ENCODE measurements around the gene CCKAR. TPM values are rescaled to one million over a fixed set of nuclear protein-coding genes. Genes with fewer than 3 reads are reported as not detected.
A peak's percentile ranks its signal among the peaks of the same experiment; 100 is the strongest.

The CCKAR gene
- total RNA-seq, 1 donor from 2014 or later = not detected

- Mint-ChIP-seq H3K27me3 (ENCODE audit: low read depth, unreplicated experiment) (peaks cover 7% of the 10 kb centered on the region), H3K4me3 (ENCODE audit: unreplicated experiment) (no peak overlapping the region), H3K27ac (ENCODE audit: unreplicated experiment) (no peak overlapping the region), H3K9me3 (ENCODE audit: unreplicated experiment) (peaks cover 3% of the 10 kb centered on the region), H3K36me3 (ENCODE audit: low read depth, unreplicated experiment) (peaks cover 2% of the 10 kb centered on the region), H3K4me1 (ENCODE audit: low read depth, unreplicated experiment) (no peaks in the 10 kb centered on the region)
- Histone ChIP-seq H3K9me3 (ENCODE audit: insufficient read depth, low read depth, low read length) (no peaks in the 10 kb centered on the region), H2AFZ (ENCODE audit: low read depth, low read length) (no peak overlapping the region), H3K9ac (ENCODE audit: low read length) (no peak overlapping the region), H3K4me3 (ENCODE audit: insufficient read depth, low read depth, low read length) (no peak overlapping the region), H3K4me2 (ENCODE audit: low read length) (no peak overlapping the region), H3K4me1 (ENCODE audit: insufficient read depth, low read length) (no peaks in the 10 kb centered on the region), H4K20me1 (ENCODE audit: insufficient read depth, low read length) (no peaks in the 10 kb centered on the region), H3K79me2 (ENCODE audit: insufficient read depth, low read length) (no peaks in the 10 kb centered on the region), H3K36me3 (ENCODE audit: insufficient read depth, low read length) (no peaks in the 10 kb centered on the region), H3K27me3 (ENCODE audit: insufficient read depth, low read length) (no peaks in the 10 kb centered on the region), H3K27ac (ENCODE audit: low read depth, low read length) (no peak overlapping the region)
- no peak for DNase-seq (ENCODE audit: low read depth)
- TF ChIP-seq CTCF (IDR thresholded peaks at IDR 0.05; ENCODE audit: insufficient read depth, low read depth, low read length) = no peak
- TF ChIP-seq EZH2 (IDR thresholded peaks at IDR 0.05; ENCODE audit: insufficient read depth, low read length) = no peak
- FAIRE-seq = no peak
Observed at GRCh38 chr4:26473893-26474292, 16.4 kb downstream of the CCKAR start.

GRCh38 chr4:26471890-26472289 lies 18.4 kb downstream of the CCKAR start:
- Histone ChIP-seq H3K9ac (ENCODE audit: low read length) (no peak overlapping the region), H3K4me2 (ENCODE audit: low read length) (no peak overlapping the region), H3K27ac (ENCODE audit: low read depth, low read length) (no peak overlapping the region), H3K36me3 (ENCODE audit: insufficient read depth, low read length) (no peaks in the 10 kb centered on the region), H3K4me3 (ENCODE audit: insufficient read depth, low read depth, low read length) (no peak overlapping the region), H4K20me1 (ENCODE audit: insufficient read depth, low read length) (no peaks in the 10 kb centered on the region), H3K4me1 (ENCODE audit: insufficient read depth, low read length) (no peaks in the 10 kb centered on the region), H2AFZ (ENCODE audit: low read depth, low read length) (no peak overlapping the region), H3K27me3 (ENCODE audit: insufficient read depth, low read length) (no peaks in the 10 kb centered on the region), H3K9me3 (ENCODE audit: insufficient read depth, low read depth, low read length) (no peaks in the 10 kb centered on the region), H3K79me2 (ENCODE audit: insufficient read depth, low read length) (no peaks in the 10 kb centered on the region)
- Mint-ChIP-seq H3K27me3 (ENCODE audit: low read depth, unreplicated experiment) (peaks cover 11% of the 10 kb centered on the region), H3K9me3 (ENCODE audit: unreplicated experiment) (peaks cover 5% of the 10 kb centered on the region), H3K36me3 (ENCODE audit: low read depth, unreplicated experiment) (peaks cover 2% of the 10 kb centered on the region), H3K4me3 (ENCODE audit: unreplicated experiment) (no peak overlapping the region), H3K27ac (ENCODE audit: unreplicated experiment) (no peak overlapping the region), H3K4me1 (ENCODE audit: low read depth, unreplicated experiment) (no peaks in the 10 kb centered on the region)
- FAIRE-seq = no peak
- no peak for TF ChIP-seq CTCF (IDR thresholded peaks at IDR 0.05; ENCODE audit: insufficient read depth, low read depth, low read length)
- no peak for TF ChIP-seq EZH2 (IDR thresholded peaks at IDR 0.05; ENCODE audit: insufficient read depth, low read length)
- no peak for DNase-seq (ENCODE audit: low read depth)

GRCh38 chr4:26468977-26469376 lies 21.3 kb downstream of the CCKAR start:
- Mint-ChIP-seq H3K27ac (ENCODE audit: unreplicated experiment) (no peak overlapping the region), H3K9me3 (ENCODE audit: unreplicated experiment) (peaks cover 5% of the 10 kb centered on the region), H3K27me3 (ENCODE audit: low read depth, unreplicated experiment) (peaks cover 5% of the 10 kb centered on the region), H3K4me1 (ENCODE audit: low read depth, unreplicated experiment) (no peaks in the 10 kb centered on the region), H3K4me3 (ENCODE audit: unreplicated experiment) (no peak overlapping the region), H3K36me3 (ENCODE audit: low read depth, unreplicated experiment) (no peaks in the 10 kb centered on the region)
- no peaks in the 10 kb centered on the region for H3K9me3 ChIP-seq (ENCODE audit: insufficient read depth, low read depth, low read length)
- H3K4me1 ChIP-seq (ENCODE audit: insufficient read depth, low read length) = no peaks in the 10 kb centered on the region
- H3K4me2 ChIP-seq (ENCODE audit: low read length) = no peak overlapping the region
- H3K4me3 ChIP-seq (ENCODE audit: insufficient read depth, low read depth, low read length) = no peak overlapping the region
- no peaks in the 10 kb centered on the region for H4K20me1 ChIP-seq (ENCODE audit: insufficient read depth, low read length)
- no peaks in the 10 kb centered on the region for H3K79me2 ChIP-seq (ENCODE audit: insufficient read depth, low read length)
- DNase-seq (ENCODE audit: low read depth) (peak; percentile 6), FAIRE-seq (no peak)
- H3K36me3 ChIP-seq (ENCODE audit: insufficient read depth, low read length) = no peaks in the 10 kb centered on the region
- H3K27ac ChIP-seq (ENCODE audit: low read depth, low read length) = no peak overlapping the region
- H3K9ac ChIP-seq (ENCODE audit: low read length) = no peak overlapping the region
- TF ChIP-seq EZH2 (IDR thresholded peaks at IDR 0.05; ENCODE audit: insufficient read depth, low read length) (no peak), CTCF (IDR thresholded peaks at IDR 0.05; ENCODE audit: insufficient read depth, low read depth, low read length) (no peak)
- no peak overlapping the region for H2AFZ ChIP-seq (ENCODE audit: low read depth, low read length)
- H3K27me3 ChIP-seq (ENCODE audit: insufficient read depth, low read length) = no peaks in the 10 kb centered on the region

All from astrocyte (in vitro differentiated cells and primary cell).